Measurements from ENCODE around the gene RUNX1. TPM values are rescaled to one million over a fixed set of nuclear protein-coding genes. Genes with fewer than 3 reads are reported as not detected.
"Not testable (repeated sequence)": the region's sequence is repeated elsewhere in the genome, so short reads cannot be mapped to it uniquely, and the experiment has no call there.

RUNX1 gene
- total RNA-seq, 1 experiment from 2014 or later = 13.8 TPM

DNA sequence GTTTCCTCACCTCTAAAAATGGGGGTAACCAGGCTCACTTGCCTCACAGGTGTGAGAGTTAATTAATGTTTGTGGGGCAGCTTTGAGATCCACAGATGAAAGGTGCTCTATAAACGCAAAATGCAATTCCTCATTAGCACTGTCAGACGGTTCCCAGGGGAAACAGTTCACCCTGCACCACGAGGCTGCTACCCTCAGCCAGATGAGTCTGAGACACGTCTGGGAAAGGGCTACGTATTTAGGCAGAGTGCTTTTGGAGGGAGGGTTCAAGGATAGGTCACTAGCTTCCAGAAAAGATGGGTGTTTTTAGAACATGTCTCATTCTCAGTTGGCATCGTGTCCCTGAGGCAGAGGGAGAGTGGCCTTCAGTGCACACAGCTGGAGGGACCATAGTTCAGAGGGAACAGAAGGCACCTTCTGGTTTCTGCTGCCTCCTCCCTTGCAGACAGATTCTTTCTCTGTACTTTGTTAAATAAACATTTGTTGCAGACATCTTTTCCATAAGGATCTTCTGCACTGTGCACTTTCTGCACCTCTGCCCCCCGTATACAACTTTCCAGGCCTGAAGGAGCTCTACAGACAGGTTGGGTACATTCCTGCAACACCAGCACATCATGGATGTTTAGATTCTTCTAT lies 240.4 kb downstream of the RUNX1 start:
- peak; percentile 87 for DNase-seq (ENCODE audit: low read depth)

DNA sequence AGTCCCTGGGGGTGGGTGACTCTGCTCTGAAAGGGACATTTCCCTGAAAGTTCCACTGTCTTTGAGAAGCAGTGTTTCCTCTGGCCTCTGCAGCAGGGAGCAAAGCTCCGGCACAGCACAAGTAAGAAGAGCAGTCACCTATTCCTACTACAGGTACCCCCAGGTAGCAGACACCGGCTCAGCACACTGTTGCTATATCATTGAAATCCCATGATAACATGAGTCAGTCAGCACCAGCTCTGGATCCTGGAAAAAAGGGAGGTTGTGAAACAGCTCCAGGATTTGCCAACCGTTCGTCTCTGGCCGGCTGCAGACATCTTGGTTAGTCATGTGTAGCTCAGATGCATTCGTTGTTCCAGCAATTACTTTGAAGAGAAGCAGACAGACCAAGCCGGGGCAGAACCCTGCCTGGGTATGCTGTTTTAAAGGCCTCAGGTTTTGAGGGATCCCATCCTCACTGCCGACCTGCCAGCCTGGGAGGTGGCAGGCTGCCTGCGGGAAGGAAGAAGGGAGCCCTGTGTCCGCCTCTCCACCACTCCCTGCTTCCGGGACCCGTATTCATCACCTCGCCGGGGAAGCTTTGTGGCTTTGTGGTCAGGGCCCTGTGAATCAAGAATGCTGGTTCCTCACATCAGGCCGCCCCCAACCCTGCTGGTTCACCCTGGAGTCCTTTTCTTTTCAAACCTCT lies 241.1 kb downstream of the RUNX1 start:
- peak; percentile 97 for DNase-seq (ENCODE audit: low read depth)

DNA sequence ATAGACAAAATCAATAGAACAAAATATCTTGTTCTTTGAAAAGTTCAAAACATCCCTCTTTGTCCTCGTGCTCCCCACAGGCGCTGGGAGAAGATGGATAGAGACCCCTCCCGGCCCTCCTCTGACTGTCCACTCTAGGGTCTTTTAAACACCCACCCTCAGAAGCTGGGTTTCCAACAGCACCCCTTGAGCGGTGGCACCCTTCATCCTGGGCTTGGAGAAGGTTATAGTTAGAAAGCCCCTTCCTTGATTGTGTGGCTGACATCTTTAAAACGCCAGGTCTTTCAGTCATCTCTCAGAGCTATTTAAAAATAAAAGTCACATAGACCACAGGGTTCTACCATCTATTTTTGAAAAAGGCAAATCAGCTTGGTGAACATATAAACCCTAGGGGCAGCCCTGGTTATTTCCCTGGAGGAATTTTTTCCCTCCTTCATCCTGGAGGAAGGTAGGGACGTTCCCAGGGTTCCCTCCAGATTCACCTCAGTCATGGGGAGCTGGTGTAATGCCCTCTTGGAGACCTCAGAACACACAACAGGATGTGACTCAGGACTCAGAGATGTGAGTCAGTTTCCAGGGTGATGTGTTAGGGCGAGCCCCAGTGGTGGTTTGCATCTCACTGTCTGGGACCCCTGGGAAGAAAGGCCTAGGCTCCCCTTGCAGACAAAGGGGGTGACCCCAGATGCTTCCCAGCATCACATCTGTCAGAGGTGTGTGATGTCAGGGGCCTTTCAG lies 241.8 kb downstream of the RUNX1 start:
- DNase-seq (ENCODE audit: low read depth) = peak; percentile 100

DNA sequence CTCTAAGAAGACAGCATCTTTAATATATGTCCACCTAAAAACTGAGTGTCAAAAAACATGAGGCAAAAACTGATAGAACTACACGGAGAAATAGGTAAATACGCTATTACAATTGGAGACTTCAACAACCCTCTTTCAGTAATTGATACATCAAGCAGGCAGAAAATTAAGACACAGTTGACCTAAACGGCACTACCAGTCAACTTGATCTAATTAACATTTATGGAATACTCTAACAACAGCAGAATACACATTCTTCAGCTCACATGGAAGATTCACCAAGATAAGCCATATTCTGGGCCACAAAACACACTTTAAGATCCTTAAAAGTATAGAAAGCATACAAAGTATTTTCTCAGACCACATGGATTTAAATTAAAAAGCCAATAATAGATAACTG lies 242.7 kb downstream of the RUNX1 start:
- no peak for DNase-seq (ENCODE audit: low read depth)

DNA sequence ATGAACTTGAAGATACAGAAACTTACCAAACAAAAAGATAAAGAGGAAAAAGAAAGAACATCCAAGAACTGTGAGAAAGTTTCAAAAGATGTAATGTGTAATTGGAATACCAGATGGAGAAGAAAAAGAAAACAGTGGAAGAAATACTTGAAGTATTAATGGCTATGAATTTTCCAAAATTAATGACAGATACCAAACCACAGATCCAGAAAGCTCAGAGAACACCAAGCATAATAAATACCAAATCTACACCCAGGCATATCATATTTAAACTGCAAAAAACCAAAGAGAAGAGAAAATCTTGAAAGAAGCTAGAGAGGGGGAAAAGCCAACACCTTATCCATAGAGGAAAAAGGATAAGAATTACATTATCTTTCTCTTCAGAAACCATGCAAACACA lies 243.9 kb downstream of the RUNX1 start:
- DNase-seq (ENCODE audit: low read depth) = no peak

DNA sequence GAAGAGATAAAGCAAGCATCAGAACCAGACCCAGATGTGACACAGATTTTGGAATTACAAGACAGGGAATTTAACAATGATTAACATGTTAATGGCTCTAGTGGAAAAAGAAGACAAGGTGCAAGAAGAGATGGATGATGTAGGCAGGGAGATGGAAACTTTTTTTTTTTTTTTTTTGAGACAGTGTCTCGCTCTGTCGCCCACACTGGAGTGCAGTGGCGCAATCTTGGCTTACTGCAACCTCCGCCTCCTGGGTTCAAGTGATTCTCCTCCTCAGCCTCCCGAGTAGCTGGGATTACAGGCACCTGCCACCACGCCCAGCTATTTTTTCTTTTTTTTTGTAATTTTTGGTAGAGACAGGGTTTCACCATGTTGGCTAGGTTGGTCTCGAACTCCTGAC lies 244.5 kb downstream of the RUNX1 start:
- DNase-seq (ENCODE audit: low read depth) = not testable (repeated sequence)

DNA sequence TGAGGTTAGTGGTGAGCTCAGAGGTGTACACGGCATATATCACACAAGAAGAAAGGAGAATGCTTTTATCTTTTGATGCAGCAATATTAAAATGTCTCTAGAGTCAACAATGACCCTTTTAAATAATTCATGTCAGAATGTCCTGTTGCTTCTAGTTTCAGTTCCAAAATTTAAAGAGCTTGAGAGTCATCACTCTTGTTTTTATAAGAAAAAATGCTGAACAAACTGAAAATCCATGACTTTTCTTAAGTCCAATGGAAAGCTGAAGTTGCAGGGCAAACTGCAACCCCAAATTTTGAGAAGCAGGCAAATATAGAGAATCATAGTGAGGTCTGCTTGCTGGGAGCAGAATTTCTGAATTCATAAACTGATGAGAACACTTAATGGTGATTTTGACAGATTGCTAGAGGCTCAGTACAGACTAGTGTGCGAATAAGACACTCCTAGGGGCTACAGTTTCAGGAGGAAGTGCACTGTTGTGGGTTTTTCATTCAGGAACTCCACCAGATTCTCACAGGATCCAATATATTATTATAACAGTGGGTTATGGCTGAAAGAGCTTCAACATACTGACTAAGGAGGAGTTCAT lies 245.2 kb downstream of the RUNX1 start:
- no peak for DNase-seq (ENCODE audit: low read depth)

DNA sequence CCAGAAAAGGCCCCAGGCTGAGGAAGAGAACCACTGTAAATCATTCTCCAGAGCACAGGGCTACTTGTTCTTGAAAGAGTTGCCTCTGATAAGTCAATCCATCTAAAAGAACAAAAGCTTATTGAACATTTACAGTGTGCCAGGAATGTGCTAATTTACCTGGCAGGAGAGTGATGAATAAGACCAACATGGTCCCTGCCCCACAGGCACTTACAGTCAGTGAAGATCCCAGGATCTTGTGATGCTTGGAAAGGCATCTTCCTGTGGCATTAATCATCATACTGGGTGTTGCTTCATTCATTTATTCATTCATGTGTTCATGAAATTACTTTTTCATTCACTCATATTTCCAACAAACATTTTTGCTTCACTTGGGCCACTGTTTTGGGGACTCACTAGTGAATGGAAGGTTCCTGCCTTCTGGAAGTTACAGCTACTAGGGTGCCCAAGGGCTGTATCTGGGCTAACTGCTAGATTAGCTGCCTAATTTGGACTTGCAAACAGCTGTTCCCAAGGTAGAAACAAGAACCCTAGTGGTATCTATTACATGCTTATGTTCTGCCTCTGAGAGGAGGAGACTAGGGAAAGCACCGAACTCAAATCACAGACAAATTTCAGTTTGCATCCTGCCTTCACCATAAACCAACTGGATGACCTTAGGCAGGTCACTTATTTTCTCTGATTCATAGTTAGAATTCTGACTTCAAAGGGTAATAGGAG lies 246.8 kb downstream of the RUNX1 start:
- DNase-seq (ENCODE audit: low read depth) = no peak

DNA sequence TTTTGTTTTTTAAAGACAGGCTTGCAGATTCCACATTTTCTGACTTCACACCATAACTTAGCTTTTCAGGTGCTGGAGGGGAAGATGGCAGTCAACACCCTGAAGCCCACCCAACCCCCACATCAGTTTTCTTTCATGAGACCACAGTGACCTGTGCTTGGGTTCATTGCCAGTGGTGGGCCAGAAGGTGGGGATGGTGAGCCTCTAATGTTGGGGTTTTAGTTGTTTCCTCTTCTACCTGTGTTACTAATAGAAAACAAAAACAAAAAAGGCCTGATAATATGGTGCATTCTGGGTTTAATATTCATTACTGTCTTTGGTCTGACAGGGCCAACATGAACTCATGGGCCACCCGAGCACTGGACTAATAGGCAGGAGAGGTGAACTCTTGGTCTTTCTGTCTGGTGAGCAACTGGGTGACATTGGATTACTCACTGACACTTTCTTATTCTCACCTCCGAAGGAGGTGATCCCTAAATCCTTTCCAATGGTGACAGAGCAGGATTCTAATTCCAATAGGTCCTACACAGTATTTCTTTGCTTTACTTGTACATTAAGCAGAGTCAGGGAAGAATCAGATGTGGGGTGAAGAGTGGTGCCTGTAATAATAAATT lies 247.5 kb downstream of the RUNX1 start:
- DNase-seq (ENCODE audit: low read depth) = peak; percentile 53

DNA sequence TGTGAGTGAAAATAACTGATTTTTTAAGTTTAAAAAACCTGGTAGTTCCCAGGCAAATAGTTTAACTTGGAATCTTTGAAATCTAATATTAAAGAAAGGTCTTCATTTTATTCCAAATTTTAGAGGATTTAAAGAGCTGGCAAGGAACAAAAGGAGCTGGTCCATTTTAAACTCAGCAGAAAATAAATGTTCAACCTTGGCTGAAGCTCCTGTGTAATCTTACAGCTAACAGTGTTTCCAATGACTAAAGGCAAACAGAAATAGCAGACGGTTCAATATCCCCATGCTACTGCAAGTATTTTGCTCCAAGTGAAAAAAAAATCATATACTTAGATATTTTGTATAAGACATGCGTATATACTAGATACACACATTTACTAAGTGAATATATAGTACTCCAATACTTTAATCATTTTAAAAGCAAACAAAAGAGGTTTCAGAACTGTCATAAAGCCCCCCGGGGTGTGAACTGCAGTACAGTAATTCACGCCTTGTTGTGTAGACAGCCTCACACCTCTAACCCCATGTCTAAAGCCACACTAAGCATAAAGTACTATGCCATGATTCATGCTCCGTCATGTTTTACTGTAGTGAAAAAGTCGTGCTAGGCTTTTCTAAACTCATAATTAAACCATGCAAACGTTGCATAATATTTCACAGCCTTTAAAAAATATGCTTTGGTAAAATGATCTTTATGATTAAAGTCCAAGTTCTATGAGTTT lies 248.1 kb downstream of the RUNX1 start:
- no peak for DNase-seq (ENCODE audit: low read depth)

DNA sequence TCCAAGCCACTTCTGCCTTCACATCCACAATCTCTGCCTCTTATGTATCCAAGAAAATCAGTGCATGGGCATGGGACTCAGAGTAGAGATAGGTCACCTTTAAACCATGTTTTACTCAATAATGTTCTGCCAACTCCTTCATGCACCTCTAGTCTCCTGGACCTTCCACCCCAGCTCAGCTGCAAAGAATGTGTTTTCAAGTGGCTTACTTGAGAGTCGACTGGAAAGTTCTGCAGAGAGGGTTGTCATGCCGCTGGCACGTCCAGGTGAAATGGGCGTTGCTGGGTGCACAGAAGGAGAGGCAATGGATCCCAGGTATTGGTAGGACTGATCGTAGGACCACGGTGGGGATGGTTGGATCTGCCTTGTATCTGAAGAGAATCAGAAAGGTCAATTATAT lies 250.0 kb downstream of the RUNX1 start:
- no peak for DNase-seq (ENCODE audit: low read depth)

DNA sequence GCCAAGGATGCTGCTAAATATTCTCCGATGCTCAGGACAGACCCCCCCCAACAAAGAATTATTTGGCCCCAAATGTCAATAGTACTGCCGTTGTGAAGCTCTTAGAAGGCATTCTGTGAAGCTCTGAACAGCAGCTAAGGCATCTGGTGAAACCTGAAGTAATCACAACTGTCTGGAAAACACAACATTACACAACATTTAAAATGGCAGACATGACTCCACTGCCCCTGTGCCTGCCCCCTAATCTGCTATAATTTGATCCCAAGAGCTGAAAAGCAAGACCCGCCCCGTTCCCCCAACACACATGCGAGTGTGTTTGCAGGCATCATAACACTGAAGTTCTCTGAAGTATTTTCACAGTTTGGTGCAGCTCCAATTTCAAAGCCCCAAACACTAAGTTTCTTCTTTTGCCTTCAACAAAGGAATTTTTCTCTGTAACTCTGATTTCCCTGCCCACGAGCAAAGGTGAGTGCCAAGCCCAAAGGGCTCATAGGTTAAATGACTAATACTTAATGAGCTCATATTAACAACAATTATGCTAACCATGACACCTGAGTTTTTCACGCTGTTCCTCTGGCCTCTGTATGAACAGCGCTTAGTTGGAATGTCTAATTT lies 251.1 kb downstream of the RUNX1 start:
- DNase-seq (ENCODE audit: low read depth) = no peak

DNA sequence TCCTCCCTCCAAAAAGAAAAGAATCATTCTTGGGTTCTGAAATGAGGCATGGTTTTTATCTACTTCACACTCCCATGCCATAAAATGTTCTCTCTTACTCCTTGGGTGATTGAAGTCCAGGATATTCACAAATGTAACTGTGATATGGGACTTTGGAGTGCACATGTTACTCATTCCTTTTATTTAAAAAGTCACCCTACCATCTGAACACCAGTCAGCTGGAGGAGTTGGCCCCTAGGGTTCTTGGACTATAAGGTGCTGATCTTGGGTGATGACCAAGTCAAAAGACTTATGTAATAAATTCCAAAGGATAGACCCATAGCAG lies 251.9 kb downstream of the RUNX1 start:
- no peak for DNase-seq (ENCODE audit: low read depth)

DNA sequence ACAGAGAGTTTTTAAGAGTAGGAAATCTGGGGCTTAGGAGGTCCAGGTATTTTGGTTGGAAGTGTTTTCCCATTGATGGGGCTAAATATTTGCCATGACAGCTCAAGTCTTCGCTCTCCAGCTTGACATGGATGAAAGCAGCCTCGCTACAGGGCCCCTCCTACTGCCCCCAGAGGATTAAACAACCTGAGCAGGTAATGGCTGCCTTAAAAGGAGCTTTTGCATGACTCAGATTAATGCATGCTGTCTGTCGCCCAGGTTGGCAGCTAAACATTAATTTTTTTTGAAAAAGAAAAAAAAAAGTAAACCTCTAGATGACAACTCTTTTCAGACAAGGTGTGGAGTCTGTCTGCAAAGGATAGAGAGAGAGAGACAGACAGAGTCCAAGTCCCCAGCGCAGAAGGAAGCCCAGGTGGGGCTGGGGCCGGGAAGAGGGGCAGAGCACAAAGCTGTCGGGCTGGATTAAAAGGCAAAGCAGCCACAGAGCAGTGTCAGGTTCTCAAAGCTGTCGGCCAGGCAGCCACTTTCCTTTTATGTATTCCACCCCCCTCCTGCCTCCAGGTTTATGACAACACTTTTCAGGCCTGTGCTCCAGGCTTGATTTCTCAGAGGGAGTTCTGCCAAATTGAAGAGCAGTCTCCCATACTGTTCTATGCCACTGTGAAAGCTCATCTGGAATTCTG lies 252.4 kb downstream of the RUNX1 start:
- no peak for DNase-seq (ENCODE audit: low read depth)

DNA sequence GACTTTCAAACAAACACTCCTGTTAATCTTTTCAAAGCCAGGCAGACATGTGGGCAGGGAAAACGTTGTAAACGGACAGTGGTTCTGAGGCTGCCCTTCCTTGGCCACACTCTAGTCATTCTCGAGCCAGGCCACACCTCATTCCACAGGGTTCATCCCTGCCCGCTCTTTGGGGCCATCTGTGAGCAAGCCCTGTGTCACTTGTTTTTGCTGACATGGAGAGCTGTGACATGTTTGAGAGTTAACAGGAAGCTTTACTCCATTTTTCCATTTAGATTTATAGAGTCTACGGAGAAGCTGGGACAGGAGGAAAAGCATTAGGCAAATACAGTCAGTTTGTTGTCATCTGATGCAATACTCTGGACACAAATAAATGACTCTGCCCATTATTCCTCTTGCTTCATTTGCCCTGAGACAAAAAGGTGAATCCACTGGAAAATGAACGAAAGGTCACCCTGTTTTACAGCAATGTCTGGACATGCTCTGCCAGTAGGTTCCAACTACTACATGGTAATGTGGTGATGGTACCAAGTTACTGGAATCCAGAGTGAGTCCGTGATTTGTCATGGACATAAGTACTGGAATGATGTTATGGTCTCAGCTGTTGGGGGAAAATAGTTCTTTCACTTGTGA lies 253.4 kb downstream of the RUNX1 start:
- DNase-seq (ENCODE audit: low read depth) = peak; percentile 25

DNA sequence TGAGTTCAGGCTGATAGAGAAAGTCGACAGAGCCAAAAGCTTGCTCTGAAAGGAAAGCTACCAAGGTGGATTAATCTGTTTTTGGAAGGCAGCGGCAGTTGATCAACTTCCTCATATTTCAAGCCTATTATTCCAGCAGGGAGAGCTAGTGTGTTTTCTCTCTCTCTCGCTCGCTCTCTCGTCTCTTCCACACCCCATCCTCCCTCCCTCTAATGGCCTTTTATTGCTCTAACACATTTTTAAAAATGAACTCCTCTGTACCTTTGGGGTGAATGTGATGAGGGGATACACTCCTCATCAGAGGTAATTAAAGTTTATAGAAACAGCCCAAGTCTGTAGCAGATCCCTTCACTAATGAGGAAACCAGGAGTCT lies 253.9 kb downstream of the RUNX1 start:
- DNase-seq (ENCODE audit: low read depth) = no peak

DNA sequence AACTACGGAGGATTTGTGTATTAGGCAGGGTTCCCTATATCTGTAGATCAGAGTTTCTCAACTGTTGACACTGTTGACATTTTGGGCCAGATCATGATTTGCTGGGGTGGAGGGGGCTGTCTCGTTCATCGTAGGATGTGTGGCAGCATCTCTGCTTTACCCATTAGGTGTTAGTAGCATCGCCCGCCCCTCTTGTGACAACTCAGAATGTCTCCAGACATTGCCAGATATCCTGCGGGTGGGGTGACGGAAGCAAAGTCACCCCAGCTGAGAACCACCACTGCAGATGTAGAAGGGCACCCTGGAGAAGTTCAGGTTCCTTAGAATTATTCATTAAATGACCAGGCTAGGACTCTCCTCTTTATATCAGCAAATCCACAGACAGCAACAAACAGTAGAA lies 254.4 kb downstream of the RUNX1 start:
- DNase-seq (ENCODE audit: low read depth) = no peak

DNA sequence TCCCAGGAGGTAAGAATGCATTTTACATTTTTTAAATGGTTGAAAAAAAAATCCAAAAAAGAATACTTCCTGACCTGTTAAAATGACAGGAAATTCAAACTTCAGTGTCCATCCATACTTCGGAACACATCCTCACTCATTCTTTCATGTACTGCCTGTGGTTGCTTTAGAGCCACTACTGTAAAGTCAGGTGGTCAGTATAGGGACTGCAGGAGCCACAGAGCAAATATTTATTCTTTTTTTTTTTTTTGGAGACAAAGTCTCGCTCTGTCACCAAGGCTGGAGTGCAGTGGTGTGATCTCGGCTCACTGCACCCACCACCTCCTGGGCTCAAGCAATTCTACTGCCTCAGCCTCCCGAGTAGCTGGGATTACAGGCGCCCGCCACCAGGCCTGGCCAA lies 255.6 kb downstream of the RUNX1 start:
- DNase-seq (ENCODE audit: low read depth) = no peak

DNA sequence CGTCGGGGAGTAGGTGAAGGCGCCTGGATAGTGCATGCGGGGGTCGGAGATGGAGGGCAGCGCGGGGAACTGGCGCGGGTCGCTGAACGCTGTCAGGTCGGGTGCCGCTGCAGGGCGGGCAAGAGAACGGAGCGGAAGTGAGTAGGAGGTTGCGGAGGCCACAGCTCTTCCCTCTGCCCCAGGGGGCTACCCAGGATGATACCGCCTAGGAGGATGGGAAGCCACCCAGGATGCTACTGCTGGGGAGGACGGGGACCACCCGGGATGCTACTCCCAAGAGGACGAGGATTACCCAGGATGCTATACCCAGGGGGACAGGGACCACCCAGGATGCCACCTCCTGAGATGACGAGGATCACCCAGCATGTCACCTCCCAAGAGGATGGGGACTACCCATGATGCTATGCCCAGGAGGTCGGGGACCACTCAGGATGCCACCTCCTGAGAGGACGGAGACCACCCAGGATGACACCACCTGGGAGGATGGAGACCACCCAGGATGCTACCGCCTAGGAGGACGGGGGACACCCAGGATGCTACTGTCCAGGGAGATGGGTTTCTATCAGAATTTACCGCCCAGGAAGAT lies 256.5 kb downstream of the RUNX1 start:
- DNase-seq (ENCODE audit: low read depth) = no peak

Measured in M059J (cell line).